HepG2 (cell line): ENCODE data around the gene AGPAT2. TPM values are rescaled to one million over a fixed set of nuclear protein-coding genes. Genes with fewer than 3 reads are reported as not detected.

Source experiments
- ATAC-seq: fragments of 200-7000 bp; cut with Tn5 transposase; 3 replicates; pipeline ENCODE4 v1.9.1; 2020; ENCODE audit warnings: mild to moderate bottlenecking, moderate library complexity
- BruUV-seq: library from RNA; stranded (reverse); fragments of 400-500 nt; replicated peaks from 2 replicates; lab custom pipeline; 2021; lab: Mats Ljungman, UMichigan
- CTCF ChIA-PET: fragments of 300-600 bp; formaldehyde crosslinking; extraction: SDS; loops from one replicate; lab custom pipeline; 2021; ENCODE audit warnings: low total read pairs, inconsistent platforms, low intra/inter-chr PET ratio; lab: Yijun Ruan, JAX
- POLR2A ChIA-PET: fragments of 350-600 bp; sonication (Branson Sonifier 250); formaldehyde crosslinking; loops from one replicate; lab custom pipeline; 2020; ENCODE audit warnings: antibody characterized with exemption, inconsistent platforms; lab: Yijun Ruan, JAX
- DNase-seq: peaks from one replicate; pipeline ENCODE4 v3.0.0-alpha.2; 2015; ENCODE audit warnings: low spot score
- FAIRE-seq: peaks from 3 replicates; lab custom pipeline; 2011; peaks lifted over from hg19 to GRCh38; lab: Jason Lieb, UNC
- H2AFZ ChIP-seq: one replicate; pipeline ENCODE4 v1.6.1; 2011; ENCODE audit warnings: low read length, inconsistent platforms
- H3K27ac ChIP-seq: fragments of 300-600 bp; 3 replicates; pipeline ENCODE4 v1.8.0; 2011; ENCODE audit warnings: mixed run types, mild to moderate bottlenecking, mixed read lengths, low read length, inconsistent platforms; ENCODE audit not compliant: insufficient read depth; ENCODE audit errors: extremely low read length
- H3K27me3 ChIP-seq, 2 experiments: fragments of 200-600 bp in 1 of 2; 2 replicates in 1 of 2; 3 replicates in 1 of 2; pipeline versions ENCODE4 v1.6.0 to v1.8.0; 2011; ENCODE audit warnings: low read length in 2 of 2, mild to moderate bottlenecking in 2 of 2, moderate library complexity in 2 of 2, inconsistent platforms in 1 of 2; ENCODE audit not compliant: insufficient read depth in 2 of 2, control insufficient read depth in 1 of 2
- H3K36me3 ChIP-seq, 2 experiments: fragments of 200-600 bp in 1 of 2; replicated peaks in 1 of 2; 2 replicates in 1 of 2; 3 replicates in 1 of 2; pipeline versions ENCODE4 v1.5.1 to v1.8.0; 2011; ENCODE audit warnings: low read length in 2 of 2, inconsistent platforms in 1 of 2; ENCODE audit not compliant: insufficient read depth in 2 of 2, control insufficient read depth in 1 of 2
- H3K4me1 ChIP-seq: 2 replicates; pipeline ENCODE4 v1.5.1; 2012; ENCODE audit warnings: low read length, inconsistent platforms; ENCODE audit not compliant: insufficient read depth
- H3K4me2 ChIP-seq: 2 replicates; pipeline ENCODE4 v1.6.0; 2011; ENCODE audit warnings: low read depth, low read length, inconsistent platforms
- H3K4me3 ChIP-seq, 3 experiments: fragments of 200-600 bp in 1 of 3; sonication (generic), shearing (Covaris generic) in 1 of 3; replicated peaks in 1 of 3; 2 replicates each; pipeline ENCODE4 v1.5.1; 2011 to 2016; ENCODE audit warnings: low read length in 3 of 3, inconsistent platforms in 2 of 3, low read depth in 2 of 3, mild to moderate bottlenecking in 2 of 3, control low read depth in 1 of 3, mixed read lengths in 1 of 3; ENCODE audit not compliant: insufficient read depth in 1 of 3
- H3K79me2 ChIP-seq: one replicate; pipeline ENCODE4 v1.6.1; 2011; ENCODE audit warnings: low read length, inconsistent platforms; ENCODE audit not compliant: insufficient read depth
- H3K9ac ChIP-seq: 2 replicates; pipeline ENCODE4 v1.6.0; 2011; ENCODE audit warnings: mild to moderate bottlenecking, low read depth, low read length, inconsistent platforms; ENCODE audit not compliant: insufficient read depth
- H3K9me3 ChIP-seq: 2 replicates; pipeline ENCODE4 v1.5.1; 2012; ENCODE audit warnings: mild to moderate bottlenecking, low read length
- H4K20me1 ChIP-seq: 2 replicates; pipeline ENCODE4 v1.6.0; 2011; ENCODE audit warnings: inconsistent platforms, mild to moderate bottlenecking, low read length, moderate library complexity; ENCODE audit not compliant: insufficient read depth
- AGO1 ChIP-seq: fragments of 200-400 bp; formaldehyde crosslinking; IDR thresholded peaks from 2 replicates; pipeline ENCODE4 v1.6.1; 2017; ENCODE audit warnings: mild to moderate bottlenecking, low read depth, low read length, moderate library complexity; ENCODE audit not compliant: poor library complexity, severe bottlenecking
- BCL6 ChIP-seq: IDR thresholded peaks from 2 replicates; pipeline ENCODE4 v1.6.1; 2016; ENCODE audit warnings: missing genetic modification reagents, missing compliant biosample characterization
- CBX2 ChIP-seq, 2 experiments: fragments of 200-600 bp in 1 of 2; sonication (generic); formaldehyde crosslinking in 1 of 2; IDR thresholded peaks; 2 replicates each; pipeline versions ENCODE4 v1.7.0 to v1.8.1; 2018 to 2022; ENCODE audit warnings: low read depth in 2 of 2, low read length in 1 of 2, mild to moderate bottlenecking in 1 of 2, missing genetic modification reagents in 1 of 2
- EHMT2 ChIP-seq: fragments of 200-600 bp; sonication (generic); IDR thresholded peaks from 2 replicates; pipeline ENCODE4 v1.7.0; 2017; ENCODE audit warnings: antibody characterized with exemption, low read depth, low read length, borderline replicate concordance
- HINFP ChIP-seq: sonication (generic); formaldehyde crosslinking; IDR thresholded peaks from 2 replicates; pipeline ENCODE4 v1.4.0; 2020; ENCODE audit warnings: low read depth, mild to moderate bottlenecking, missing genetic modification reagents
- HMGXB4 ChIP-seq, 2 experiments: sonication (generic) in 1 of 2; formaldehyde crosslinking in 1 of 2; IDR thresholded peaks; 2 replicates each; pipeline versions ENCODE4 v1.4.0 to v1.6.1; 2018 to 2020; ENCODE audit warnings: missing genetic modification reagents in 2 of 2, borderline replicate concordance in 1 of 2, low read depth in 1 of 2, mild to moderate bottlenecking in 1 of 2, missing biosample characterization in 1 of 2
- ISL2 ChIP-seq: sonication (generic); formaldehyde crosslinking; IDR thresholded peaks from 2 replicates; pipeline ENCODE4 v1.5.0; 2020; ENCODE audit warnings: missing genetic modification reagents
- SAP130 ChIP-seq: IDR thresholded peaks from 2 replicates; pipeline ENCODE4 v1.6.1; 2016; ENCODE audit warnings: low read depth
- TERF1 ChIP-seq: sonication (generic); formaldehyde crosslinking; IDR thresholded peaks from 2 replicates; pipeline ENCODE4 v1.8.0; 2022; ENCODE audit warnings: mild to moderate bottlenecking, missing genetic modification reagents, moderate library complexity
- ZFP36L2 ChIP-seq: sonication (generic); formaldehyde crosslinking; IDR thresholded peaks from 2 replicates; pipeline ENCODE4 v1.4.0; 2020; ENCODE audit warnings: missing genetic modification reagents
- ZNF670 ChIP-seq: sonication (generic); formaldehyde crosslinking; IDR thresholded peaks from 2 replicates; pipeline ENCODE4 v1.8.0; 2022; ENCODE audit warnings: mild to moderate bottlenecking, missing genetic modification reagents, borderline replicate concordance
- ZNF7 ChIP-seq: IDR thresholded peaks from 2 replicates; pipeline ENCODE4 v1.6.1; 2016; ENCODE audit warnings: missing biosample characterization, missing genetic modification reagents
- WGBS: methylation state at CpG from one replicate; pipeline ENCODE4 v1.1.6; 2017; ENCODE audit warnings: low lambda C conversion rate; 5-methylcytosine and 5-hydroxymethylcytosine counted together
- in situ Hi-C: cut with HindIII; loops from 2 replicates; pipeline ENCODE4 v1.10.0; 2017; ENCODE audit warnings: low pct_unique_long_range_greater_than_20kb; ENCODE audit not compliant: extremely low pct_ligation_motif_present
- intact Hi-C: fragments of 100-400 bp; cut with micrococcal nuclease; formaldehyde crosslinking; loops from one replicate; pipeline ENCODE4 v1.10.0; 2022; ENCODE audit not compliant: unreplicated experiment
- polyA plus RNA-seq, 8 experiments: library from polyadenylated mRNA; depleted of rRNA in 3 of 8; stranded (reverse) in 7 of 8; unstranded in 1 of 8; fragments of >200 nt; fragmentation: Illumina TruSeq in 4 of 8; extraction: Trizol in 4 of 8; gene quantifications; 2 replicates each; pipeline versions ENCODE4 v1.2.1 to v1.2.3, GENCODE V29; 2011 to 2016; ENCODE audit warnings: low read depth in 4 of 8, missing spikeins in 1 of 8, mixed read lengths in 1 of 8; ENCODE audit not compliant: insufficient read depth in 1 of 8
- total RNA-seq, 5 experiments: library from RNA; depleted of rRNA; stranded (reverse); fragments of >200 nt; fragmentation: Illumina TruSeq; extraction: Trizol; gene quantifications; 2 replicates each; pipeline ENCODE4 v1.2.3, GENCODE V29; 2016; ENCODE audit warnings: low read depth in 1 of 5

AGPAT2 gene
- total and polyA plus RNA-seq, 2 of the 13 experiments (the other 11 are each of a cell fraction or from before 2014, with no cell fraction given), result 3.9 to 25.8 TPM

- CTCF ChIA-PET, result no interaction called here
- Histone ChIP-seq H2AFZ (no peak overlapping the region), H3K27ac (no peak overlapping the region), H3K27me3 (peaks cover 15 to 62% of the 10 kb centered on the region in 2 experiments; a peak in 3 of 5 replicates), H3K36me3 (no peaks in the 10 kb centered on the region), H3K9me3 (no peaks in the 10 kb centered on the region), H3K4me2 (peak overlapping the region; percentile 61; the same call in 1 of the 2 replicates), H3K9ac (no peak overlapping the region), H3K4me3 (peak overlapping the region in 1 of 3 experiments; percentile 10; a peak in 1 of 6 replicates), H3K79me2 (no peaks in the 10 kb centered on the region), H3K4me1 (peaks cover 22% of the 10 kb centered on the region), H4K20me1 (no peaks in the 10 kb centered on the region)
- in situ Hi-C loops, result no loop called here
- 28% methylated on average over 18 of the region's 22 CpGs for WGBS
- FAIRE-seq (no peak), ATAC-seq (peak; percentile 31; the same call in 2 of the 3 replicates), DNase-seq (no peak)
- intact Hi-C loops, result no loop called here
- TF ChIP-seq CBX2 (IDR thresholded peaks at IDR 0.05; ENCODE audit: low read depth, low read length) (no peak), CBX2 (CRISPR knock-in tag; IDR thresholded peaks at IDR 0.05; ENCODE audit: low read depth) (0 out of 2 replicates have a peak, but pooled peaks have one; percentile 37), SAP130 (CRISPR knock-in tag) (peak; percentile 8; the same call in 1 of the 2 replicates), AGO1 (no peak)
- POLR2A ChIA-PET, result interaction anchor here (0.9 to 1.3 kb wide), 3 partner anchors 8 to 20 kb away, joined by 3 read pairs; no protein-coding TSS in a partner anchor
- BruUV-seq, result no TSS peak
Measured at GRCh38 chr9:136707849-136708517, 20.7 kb upstream of the AGPAT2 start.

GRCh38 chr9:136707011-136707410, 19.8 kb upstream of the AGPAT2 start:
- BruUV-seq, result no TSS peak
- WGBS, result 10% methylated on average over 2 of the region's 7 CpGs
- CTCF ChIA-PET, result no interaction called here
- in situ Hi-C loops, result no loop called here
- intact Hi-C loops, result no loop called here
- Histone ChIP-seq H3K27me3 (peaks cover 15 to 61% of the 10 kb centered on the region in 2 experiments; a peak in 3 of 5 replicates), H3K36me3 (no peaks in the 10 kb centered on the region), H4K20me1 (no peaks in the 10 kb centered on the region), H3K9me3 (no peaks in the 10 kb centered on the region), H3K9ac (no peak overlapping the region), H2AFZ (no peak overlapping the region), H3K79me2 (no peaks in the 10 kb centered on the region), H3K4me3 (no peak overlapping the region), H3K4me2 (no peak overlapping the region), H3K4me1 (peaks cover 21% of the 10 kb centered on the region), H3K27ac (no peak overlapping the region)
- POLR2A ChIA-PET, result no interaction called here
- ATAC-seq (no peak), DNase-seq (no peak), FAIRE-seq (no peak)
- TF ChIP-seq EHMT2 (no peak), ZFP36L2 (CRISPR knock-in tag) (no peak), TERF1 (CRISPR knock-in tag) (no peak), ZNF7 (CRISPR knock-in tag) (no peak), ZNF670 (CRISPR knock-in tag) (no peak), BCL6 (CRISPR knock-in tag) (no peak), HMGXB4 (CRISPR knock-in tag; IDR thresholded peaks at IDR 0.05; ENCODE audit: borderline replicate concordance in 1 of 2, low read depth in 1 of 2) (no peak), ISL2 (CRISPR knock-in tag) (no peak), HINFP (CRISPR knock-in tag) (no peak)
